Measurements from ENCODE around the gene SRP68.

Gene SRP68

GRCh38 chr17:76017481-76018339, 54.6 kb downstream of the SRP68 start:
- DNase-seq = no peak

DNA sequence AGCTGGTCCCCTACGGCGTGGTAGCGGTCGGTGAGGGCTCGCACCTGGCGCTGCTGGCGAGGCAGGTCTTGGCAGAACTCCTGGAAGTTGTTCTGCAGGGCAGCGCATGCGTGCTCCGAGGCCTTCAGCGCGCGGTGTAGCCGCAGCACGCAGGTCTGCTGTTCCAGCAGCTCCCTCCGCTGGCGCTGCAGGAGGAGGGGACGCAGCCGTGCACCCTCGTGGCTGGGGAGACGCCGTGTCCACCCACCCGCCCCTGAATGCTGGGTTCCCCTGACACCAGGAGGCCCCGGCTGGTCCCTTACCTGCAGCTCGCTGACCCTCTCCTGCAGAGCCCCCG, 57.4 kb downstream of the SRP68 start:
- no peak for DNase-seq

- peak; percentile 15 for DNase-seq
Observed at GRCh38 chr17:76014100-76014924, 58.0 kb downstream of the SRP68 start.

- no peak for DNase-seq
Observed at GRCh38 chr17:76013377-76013932, 58.9 kb downstream of the SRP68 start.

DNA sequence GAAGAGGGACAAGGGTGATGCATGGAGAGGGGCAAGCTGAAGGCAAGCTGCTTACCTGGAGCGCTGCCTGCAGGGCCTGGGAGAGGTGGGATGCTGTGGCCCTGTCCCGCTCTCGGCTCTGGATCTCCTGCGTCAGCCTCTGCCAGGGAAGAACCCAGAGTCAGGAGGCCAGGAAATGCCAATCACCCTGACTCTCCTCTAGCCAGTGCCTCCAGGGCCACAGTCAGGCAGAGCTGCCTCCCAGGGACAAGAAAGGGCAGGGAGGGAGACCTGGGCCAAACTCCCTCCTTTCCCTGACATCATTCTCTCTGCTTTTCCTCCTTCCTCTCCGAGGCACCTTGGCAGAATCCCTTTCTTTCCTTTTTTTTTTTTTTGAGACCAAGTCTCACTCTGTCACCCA, 60.4 kb downstream of the SRP68 start:
- DNase-seq = no peak

GRCh38 chr17:76009969-76010661, 62.2 kb downstream of the SRP68 start:
- no peak for DNase-seq

DNA sequence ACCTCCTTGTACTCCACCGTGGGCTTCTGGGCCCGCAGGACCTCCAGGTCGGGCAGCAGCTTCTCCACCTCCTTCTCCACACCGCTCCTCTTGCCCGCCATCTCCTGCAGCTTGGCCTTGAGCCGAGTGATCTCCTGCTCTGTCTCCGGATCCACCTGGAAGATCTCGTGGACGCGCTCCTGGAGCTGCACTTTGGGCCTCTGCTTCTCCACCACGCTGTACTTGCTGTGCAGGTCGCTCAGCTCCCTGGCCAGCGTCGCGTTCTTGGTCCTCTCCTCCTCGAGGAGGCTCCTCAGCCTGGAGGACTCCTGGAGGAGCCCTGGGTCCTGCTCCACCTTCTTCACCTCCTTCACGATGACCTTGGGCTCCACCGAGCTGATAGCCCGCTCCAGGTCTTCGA, 62.9 kb downstream of the SRP68 start:
- DNase-seq = no peak

DNA sequence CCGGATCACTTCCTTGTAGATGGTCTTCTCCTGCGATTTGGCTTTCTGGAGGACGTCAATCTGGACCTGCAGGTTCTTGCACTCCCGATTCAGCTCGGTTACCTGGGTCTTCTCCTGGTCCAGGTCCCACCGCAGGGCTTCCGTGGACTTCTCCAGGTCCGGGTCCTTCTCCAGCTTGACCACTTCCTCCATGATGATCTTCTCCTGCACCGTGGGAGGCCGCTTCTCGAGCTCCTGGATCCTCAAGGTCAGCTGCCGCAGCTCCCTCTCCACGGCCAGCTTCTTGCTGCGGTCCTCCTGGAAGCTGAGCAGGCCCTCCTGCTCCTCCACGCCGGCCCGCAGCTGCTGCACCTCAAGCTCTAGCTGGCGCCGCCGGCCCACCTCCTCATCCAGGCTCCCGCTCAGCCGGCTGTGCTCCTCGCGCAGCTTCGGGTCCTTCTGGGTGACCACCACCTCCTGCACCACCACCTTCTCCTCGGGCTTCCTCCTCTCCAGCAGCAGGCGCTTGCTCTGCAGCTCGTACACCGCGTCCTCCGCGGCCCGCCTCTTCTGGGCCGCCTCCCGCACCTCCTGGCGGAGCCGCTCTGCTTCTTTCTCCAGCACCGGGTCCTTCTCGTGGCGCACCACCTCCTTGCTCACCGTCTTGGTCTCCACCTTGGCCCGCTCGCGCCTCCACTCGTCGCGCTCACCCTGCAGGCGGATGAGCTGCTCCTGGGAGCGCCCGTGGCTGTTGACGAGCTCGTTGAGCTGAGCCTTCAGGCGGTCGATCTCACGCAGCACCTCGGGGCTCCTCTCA, 63.5 kb downstream of the SRP68 start:
- no peak for DNase-seq

- no peak for DNase-seq
Observed at GRCh38 chr17:76008208-76008607, 64.1 kb downstream of the SRP68 start.

- DNase-seq = no peak
Observed at GRCh38 chr17:76007850-76008165, 64.5 kb downstream of the SRP68 start.

DNA sequence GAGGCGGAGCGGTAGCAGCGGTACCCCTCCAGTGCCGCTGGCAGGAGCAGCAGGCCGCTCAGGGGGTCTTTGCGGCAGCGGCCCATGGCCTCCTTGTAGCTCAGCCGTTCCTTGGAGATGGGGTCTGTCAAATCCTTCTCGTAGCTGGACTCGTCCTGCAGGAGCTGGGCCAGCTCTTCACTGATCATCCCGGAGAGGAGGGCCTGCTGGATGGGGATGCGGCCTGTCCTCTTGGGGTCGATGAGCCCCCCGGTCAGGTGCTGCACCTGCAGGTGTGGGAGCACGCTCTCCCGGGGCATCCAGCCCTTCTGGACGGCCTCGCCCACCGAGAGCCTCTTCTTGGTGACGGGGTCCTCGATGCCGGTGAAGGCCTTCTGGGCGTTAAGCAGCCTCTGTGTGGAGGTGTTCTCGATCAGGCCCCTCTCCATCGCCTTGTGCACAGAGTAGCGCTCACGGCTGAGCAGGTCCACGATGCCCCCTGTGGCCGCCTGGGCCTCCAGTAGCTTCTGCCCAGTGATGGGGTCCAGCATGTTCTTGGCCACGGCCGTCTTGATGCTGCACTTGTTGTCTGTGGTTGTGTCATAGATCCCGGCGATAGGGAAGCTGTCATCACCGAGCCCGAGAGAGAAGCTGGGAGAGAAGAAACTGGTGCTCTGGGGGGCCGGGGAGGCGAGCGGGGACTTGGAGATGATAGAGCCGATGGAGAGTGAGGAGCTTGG, 65.0 kb downstream of the SRP68 start:
- no peak for DNase-seq

DNA sequence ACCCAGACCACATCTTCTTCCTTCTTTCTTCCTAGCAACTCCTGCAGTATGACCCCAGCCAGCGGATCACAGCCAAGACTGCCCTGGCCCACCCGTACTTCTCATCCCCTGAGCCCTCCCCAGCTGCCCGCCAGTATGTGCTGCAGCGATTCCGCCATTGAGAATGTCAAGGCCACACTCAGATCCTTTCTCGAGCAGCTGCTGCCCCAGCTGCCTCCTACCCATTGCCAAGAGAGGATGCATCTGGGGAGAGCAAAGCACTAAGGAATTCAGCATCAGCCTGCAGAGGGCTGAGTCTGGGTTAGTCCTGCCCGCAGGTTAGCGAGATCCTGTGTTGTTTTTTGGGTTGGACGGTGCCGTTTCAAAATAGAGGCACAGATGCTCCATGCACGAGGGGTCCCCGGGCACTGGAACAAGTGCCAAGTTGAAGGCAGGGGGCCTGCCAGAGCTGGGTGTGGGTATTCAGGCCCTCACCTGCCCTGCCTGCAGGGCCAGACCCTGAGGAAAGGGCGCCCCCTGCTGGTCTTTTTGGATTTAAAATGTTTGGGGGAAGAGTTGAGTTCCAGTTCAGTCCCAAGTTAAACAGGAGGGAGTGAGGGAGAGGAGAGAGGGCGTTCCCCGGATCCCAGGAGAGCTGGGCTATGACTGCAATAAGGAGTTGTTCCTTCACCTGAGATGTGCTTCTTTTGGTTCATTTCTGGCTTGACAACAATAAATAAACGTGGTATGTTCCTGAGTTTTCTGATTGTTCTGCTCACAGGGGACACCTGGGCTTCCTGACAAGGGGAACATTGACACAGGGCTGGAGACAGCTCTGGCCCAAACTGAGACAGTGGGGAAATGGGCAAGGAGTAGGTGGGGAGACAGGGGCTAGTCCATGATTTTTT, 66.8 kb downstream of the SRP68 start:
- no peak for DNase-seq

GRCh38 chr17:76004750-76005262, 67.5 kb downstream of the SRP68 start:
- DNase-seq = no peak

DNA sequence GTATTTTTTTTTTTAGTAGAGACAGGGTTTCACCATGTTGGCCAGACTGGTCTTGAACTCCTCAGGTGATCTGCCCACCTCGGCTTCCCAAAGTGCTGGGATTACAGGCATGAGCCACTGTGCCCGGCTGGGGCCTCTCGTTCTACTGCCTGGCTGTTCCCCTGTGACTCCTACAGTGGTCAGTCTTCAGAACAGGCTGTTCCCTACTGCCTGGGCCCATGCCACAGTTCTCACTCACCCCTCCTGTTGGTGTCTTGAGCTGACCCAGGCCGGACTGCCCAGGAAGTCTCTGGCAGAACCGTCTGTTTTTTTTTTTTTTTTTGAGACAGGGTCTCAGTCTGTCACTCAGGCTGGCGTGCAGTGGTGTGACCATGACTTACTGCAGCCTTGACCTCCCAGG, 68.4 kb downstream of the SRP68 start:
- DNase-seq = no peak

DNA sequence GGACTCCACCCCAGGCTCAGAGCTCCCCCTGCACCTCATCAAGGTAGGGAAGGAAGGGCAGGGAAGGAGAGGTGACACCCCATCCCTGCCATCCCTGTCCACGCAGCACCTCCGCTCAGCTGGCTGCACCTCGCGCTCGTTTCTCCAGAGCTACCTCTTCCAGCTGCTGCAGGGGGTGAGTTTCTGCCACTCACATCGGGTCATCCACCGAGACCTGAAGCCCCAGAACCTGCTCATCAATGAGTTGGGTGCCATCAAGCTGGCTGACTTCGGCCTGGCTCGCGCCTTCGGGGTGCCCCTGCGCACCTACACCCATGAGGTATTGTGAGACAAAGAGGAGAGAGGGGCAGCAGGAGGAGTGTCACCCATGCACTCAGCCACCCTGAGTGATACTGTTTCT, 70.2 kb downstream of the SRP68 start:
- DNase-seq = no peak

DNA sequence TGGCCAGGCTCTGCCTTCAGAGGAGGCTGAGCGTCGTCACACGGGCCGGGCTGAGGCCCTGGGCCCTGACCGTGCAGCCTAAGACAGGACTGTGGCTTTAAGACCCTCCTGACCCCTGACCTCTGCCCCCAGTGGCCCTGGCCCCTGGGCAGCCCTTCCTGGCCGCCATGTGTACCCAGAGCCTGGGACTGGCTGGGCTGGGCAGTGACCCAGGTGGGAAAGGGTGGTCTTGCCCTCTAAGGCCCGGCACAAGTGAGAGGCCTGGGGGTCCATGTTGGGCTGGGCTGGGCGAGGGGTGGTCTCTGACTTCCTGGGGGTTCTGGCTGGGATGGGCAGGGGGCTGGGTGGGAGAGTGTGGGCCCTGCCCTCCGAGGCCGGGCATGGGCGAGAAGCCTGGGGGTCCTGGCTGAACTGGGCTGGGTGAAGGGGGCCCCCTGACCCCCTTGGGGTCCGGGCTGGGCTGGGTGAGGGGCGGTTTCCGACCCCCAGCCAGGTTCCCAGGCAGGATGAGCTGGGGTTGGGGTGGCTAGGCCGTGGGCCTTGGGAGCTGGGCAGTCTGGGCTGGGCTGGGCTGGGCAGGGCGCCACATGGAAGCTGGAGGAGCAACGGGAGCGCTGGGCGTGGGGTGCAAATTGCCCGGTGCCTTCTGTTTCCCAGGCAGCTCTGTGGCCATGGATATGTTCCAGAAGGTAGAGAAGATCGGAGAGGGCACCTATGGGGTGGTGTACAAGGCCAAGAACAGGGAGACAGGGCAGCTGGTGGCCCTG, 71.4 kb downstream of the SRP68 start, which contains the start of gene CDK3:
TSS of gene CDK3 (plus strand) at position 101 of the 767 bp plus-strand sequence. CDS start at position 672, 571 bp downstream.
- DNase-seq = no peak

DNA sequence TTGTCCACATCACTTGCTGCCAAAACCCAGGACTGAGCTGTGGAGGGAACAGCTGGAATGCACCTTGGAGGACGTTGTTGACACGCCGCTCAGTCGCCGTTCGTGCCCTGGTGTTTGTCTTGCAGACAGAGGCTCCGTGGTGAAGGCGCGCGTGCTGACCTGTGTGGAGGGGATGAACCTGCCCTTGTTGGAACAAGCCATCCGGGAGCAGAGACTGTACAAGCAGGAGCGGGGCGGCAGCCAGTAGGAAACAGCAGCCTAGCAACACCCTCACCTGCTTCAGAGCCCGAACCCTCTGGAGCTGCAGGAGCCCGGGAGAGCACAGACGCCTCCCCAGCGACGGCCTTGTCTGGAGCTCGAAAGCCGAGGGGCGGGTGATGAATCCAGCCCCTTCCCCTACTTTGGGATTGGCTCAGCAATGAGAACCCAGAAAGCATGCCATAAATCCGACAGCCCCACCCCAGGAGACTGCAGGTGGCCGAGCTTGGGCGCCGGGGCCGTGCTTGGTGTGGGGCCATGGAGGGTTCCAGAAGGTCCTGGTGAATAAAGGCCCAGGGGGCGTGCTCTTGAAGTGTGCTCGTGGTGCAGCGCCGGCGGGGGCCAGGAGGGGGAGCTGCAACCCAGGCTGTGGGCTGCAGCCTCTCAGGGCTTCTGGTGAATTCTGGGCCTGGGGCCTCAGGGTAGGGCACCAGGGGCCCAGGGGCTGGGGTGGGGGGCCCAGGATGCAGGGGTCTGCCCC, 72.1 kb downstream of the SRP68 start:
- DNase-seq = no peak

DNA sequence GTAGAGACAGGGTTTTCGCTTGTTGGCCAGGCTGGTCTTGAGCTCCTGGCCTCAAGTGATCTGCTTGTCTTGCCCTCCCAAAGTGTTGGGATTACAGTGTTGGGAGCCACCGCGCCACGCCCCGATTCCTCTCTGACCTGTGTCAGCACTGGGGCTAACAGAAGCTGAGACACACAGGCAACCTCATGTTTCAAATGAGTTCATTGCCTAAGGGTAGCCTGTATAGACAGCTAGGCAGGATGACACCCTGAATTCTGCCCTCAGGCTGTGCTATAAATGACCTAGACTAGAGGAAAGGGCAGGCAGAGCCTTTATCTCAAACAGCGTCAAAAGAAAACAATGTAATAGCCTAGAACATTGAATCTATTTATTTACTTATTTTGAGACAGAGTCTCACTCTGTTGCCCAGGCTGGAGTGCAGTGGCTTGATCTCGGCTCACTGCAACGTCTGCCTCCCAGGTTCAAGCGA, 74.0 kb downstream of the SRP68 start:
- no peak for DNase-seq
